NT2/D1 (cell line): Measurements from ENCODE around the gene REST.

Experiments
- SUZ12 ChIP-seq: IDR thresholded peaks from 2 replicates; pipeline ENCODE4 v1.6.1; 2011; ENCODE audit not compliant: insufficient read length, insufficient read depth; ENCODE audit errors: extremely low read depth
- YY1 ChIP-seq: IDR thresholded peaks from 2 replicates; pipeline ENCODE4 v1.6.1; 2011; ENCODE audit not compliant: insufficient read length, insufficient read depth

DNA sequence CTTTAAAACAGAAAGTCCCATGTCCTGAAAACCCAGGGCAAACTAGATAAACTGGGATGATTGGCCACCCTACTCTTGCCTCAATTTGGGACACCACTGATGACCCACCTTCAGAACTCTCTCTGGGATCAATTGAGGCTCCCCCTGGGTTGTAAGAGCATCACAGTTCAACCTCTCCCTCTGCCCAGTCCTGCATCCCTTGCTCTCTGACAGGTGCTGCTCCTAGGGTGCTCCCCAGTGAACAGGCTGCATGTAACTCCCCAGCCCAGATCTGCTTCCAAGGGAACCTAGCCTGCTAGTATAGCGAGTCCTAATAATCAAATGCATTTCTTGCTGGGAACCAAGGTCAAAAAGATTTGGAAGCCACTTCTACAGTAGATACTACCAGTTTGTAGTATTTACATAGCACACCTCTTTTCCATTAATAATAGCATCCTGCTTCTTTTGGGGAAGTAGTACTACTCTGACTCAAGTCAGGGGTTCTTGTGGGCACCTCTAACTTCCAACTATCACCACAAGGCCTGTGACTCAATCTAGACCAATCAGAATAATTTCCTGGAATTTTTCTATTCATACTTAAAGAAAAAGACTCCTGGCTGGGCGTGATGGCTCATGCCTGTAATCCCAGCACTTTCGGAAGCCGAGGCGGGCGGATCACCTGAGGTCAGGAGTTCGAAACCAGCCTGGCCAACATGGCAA lies 44.1 kb upstream of the REST start:
- TF ChIP-seq YY1 (no peak), SUZ12 (no peak)
